NCI-H446 (cell line): ENCODE measurements around the gene HSD17B12.
"Not testable (repeated sequence)": the region's sequence is repeated elsewhere in the genome, so short reads cannot be mapped to it uniquely, and the experiment has no call there.

Experiments used
- DNase-seq, 2 experiments: peaks; one replicate each; lab custom pipeline; 2025; lab: John Stamatoyannopoulos, UW

Gene HSD17B12

GRCh38 chr11:43680521-43681400, at the start of gene HSD17B12:
Gene HSD17B12 (plus strand): TSS chr11:43680738. CDS start chr11:43680828, 90 bp downstream.
- peak; percentile 97 to 99 for DNase-seq

- no peak for DNase-seq
These were observed 48.8 kb upstream of the HSD17B12 start for GRCh38 chr11:43631732-43632131.

GRCh38 chr11:43632181-43632580, 48.4 kb upstream of the HSD17B12 start:
- DNase-seq = no peak

DNA sequence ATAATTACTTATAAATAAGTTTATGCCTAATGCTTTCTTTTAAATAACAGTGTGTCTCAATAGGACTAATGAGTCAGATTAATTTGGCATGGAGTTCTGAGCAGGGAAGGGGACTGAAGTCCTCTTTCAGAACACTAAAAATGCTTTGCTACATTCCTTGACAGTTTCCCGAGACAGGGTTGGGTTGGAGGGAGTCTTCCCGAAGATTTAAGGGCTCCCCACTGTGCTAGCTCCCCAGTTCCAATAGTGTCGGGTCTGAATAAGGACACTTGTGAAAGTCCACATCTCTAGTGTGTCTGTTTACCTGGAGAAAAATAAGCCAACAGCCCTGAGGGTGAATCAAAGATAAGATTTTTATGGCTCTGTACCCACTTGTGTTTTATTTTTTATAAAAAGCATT, 41.8 kb upstream of the HSD17B12 start:
- DNase-seq = no peak

- no peak for DNase-seq
These were observed 41.3 kb upstream of the HSD17B12 start for GRCh38 chr11:43639224-43639623.

GRCh38 chr11:43639920-43640319, 40.6 kb upstream of the HSD17B12 start:
- no peak for DNase-seq

DNA sequence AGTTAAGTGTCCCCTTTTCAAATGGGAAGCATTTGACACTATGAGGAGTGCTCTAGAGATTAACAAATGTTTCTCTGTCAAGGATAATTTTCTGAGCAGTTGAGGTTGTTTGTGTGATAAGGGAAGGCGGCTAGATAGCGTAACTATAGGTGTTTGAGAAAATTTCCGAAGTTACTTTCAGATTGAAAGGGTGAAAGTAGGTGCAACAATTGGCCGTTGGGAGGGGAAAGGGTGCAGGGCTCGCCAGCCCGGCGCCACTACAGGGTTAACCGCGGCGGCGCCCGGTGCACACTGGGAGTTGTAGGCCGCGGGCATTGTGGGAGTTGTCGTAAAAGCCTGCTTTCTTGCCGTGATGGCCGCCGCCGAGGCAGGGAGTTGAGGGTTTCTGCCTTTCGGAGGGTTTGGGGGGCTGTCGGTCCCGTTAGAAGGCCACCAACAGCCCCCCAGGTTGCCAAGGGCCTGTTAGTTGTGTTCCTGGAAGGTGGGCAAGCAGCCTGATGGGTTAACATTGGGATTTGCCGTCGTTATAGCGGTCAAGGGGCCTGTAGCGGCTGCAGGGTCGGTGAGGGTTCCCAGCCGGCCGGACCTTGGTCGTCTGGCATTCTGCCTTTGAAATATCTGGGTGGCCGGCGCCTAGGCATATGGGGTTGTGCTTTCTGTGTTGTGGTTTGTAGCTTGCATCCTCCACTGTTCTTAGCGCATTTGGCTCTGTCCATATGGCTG, 36.5 kb upstream of the HSD17B12 start:
- DNase-seq = peak; percentile 52 to 89

DNA sequence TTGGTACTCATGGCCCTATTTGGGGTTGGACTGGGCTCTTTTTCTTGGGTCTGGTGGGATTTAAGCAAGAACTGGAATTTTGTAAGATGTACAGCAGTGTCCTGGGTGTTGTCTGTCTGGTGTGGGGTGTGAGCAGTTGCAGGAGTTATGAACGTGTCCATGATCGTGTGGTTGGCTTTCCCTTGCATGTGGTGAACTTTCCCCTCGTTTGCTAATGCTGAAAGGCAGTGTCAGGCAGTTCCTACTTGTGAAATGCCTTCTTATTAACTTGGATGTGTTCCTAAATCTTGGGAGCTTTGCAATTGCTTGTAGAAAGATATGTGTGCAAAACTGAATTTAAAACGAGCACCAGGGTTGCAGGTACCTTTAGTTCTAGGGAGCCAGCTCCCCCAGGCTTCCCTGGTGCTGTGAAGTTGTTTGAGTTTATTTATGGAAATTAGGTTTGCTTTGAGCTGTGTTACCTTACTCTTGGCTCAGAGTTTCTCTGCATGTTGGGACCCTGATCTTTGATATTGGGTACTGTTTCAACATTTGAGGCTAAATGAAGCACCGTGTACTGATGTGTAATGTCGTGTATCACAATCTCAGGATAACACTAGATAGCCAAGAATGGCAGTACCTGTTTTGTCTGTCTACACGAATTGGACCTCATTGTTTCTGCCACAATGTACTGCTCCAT, 35.8 kb upstream of the HSD17B12 start:
- DNase-seq = no peak

GRCh38 chr11:43646767-43647166, 33.8 kb upstream of the HSD17B12 start:
- DNase-seq = no peak

GRCh38 chr11:43648888-43649287, 31.6 kb upstream of the HSD17B12 start:
- no peak for DNase-seq

DNA sequence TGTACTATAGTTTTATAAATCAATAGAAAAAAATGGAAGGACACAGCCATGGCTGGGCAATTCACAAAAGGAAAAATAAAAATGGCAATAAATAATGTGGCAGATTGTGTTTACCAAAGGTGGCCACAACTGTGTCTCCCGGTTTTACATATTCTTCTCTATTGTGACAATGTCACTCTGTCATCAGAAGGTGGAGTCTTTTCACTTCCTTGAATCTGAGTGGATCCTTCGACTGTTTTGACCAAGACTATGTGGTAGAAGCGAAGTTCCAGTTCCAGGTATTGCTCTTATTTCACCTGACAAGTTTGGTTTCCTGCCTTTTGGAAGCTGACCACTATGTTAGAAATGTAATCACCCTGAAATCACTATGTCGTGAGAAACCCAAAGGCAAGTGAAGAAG, 31.0 kb upstream of the HSD17B12 start:
- no peak for DNase-seq

DNA sequence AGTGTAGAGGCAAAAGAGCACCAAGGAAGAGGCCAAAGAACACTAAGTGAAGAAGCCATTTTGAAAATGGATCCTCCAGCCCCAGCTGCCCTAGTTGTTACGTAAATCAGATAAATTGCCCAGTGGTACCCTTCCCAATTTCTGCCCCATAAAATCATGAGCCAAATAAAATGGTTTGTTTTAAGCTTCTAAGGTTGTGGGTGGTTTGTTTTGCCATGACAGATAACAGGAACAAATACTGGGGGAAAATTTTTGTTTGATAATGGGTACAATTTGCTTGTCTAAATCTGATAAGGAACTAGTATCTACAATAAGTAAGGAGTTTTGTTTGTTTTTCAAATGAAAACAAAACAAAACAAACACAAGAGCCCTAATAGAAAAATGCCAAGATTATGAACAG, 30.6 kb upstream of the HSD17B12 start:
- no peak for DNase-seq

DNA sequence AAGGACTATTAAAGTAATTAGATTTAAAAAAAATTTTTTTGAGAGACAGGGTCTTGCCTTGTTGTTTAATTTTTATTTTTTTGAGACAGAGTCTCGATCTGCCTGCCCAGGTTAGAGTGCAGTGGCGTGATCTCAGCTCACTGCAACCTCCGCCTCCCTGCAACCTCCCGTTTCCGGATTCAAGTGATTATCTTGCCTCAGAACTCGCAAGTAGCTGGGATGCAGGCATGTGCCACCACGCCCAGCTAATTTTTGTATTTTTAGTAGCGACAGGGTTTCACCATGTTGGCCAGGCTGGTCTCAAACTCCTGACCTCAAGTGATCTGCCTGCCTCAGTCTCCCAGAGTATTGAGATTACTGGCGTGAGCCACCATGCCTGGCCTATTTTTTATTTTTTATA, 17.5 kb upstream of the HSD17B12 start:
- DNase-seq = not testable (repeated sequence)

DNA sequence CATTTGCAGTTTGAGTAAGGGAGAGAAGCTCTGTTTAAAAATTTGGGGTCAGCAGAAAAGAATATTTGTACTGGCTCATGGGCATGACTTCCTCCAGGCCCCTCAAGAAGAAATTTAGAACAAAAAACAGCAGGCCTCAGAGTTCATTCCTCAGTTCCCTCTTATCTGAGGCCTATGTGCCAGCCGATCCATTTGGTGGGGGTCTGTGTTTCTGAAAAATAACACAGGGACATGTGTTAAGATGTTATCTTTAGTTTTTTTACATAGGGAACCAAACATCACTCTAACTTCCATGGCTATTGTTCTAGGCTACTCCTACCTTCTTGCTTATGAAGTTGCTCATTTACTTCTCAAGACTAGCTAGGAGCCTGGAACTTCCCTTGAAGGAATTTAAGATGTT, 16.2 kb upstream of the HSD17B12 start:
- no peak for DNase-seq

- not testable (repeated sequence) for DNase-seq
These were observed 9.3 kb upstream of the HSD17B12 start for GRCh38 chr11:43671284-43671683.

GRCh38 chr11:43674560-43674959, 6.0 kb upstream of the HSD17B12 start:
- DNase-seq = no peak

DNA sequence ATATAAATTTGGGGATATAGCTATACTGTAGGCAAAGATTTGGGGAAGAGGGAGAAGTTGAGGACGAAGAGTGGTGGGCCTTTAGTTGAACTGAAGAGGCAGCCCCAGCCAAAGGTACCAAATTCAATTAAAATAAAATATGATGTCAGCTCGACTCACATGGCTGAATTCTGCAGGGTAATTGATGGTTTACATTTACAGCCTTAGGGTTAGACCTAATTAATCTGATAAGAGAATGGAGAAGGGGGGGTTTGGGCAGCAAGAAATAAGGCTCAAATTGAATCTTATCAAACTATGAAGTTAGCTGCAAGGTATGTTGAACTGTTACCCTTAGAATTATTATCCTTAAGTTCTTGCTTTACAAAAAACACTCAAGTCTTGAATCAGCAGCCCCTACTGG, 3.6 kb upstream of the HSD17B12 start:
- no peak for DNase-seq

DNA sequence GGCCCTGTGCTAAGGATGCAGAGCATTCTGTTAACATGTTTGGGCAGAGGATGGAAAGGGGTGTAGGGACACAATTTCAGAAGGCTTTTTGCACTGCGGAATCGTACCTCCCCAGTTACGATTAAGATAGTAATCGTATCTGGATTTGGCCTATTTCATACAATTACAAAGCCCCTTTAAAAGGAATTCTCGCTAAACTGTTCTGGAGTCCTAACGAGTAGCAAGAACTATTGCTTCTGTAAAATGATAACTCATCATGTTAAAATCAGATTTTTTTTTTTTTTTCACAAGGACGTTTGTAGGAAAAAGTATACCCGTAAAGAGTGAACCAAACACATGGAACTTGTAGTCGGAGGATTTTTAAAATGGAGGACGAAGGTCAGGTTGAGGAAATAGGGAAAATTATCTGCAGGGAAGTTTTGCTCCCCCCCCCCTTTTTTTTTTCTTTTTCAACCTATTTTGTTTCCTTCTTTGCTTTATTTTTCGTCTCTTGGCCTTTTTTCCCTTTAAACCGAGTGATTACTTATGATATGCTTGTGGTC, 934 bp downstream of the HSD17B12 start:
- DNase-seq = peak in 1 of 2 experiments; percentile 49

DNA sequence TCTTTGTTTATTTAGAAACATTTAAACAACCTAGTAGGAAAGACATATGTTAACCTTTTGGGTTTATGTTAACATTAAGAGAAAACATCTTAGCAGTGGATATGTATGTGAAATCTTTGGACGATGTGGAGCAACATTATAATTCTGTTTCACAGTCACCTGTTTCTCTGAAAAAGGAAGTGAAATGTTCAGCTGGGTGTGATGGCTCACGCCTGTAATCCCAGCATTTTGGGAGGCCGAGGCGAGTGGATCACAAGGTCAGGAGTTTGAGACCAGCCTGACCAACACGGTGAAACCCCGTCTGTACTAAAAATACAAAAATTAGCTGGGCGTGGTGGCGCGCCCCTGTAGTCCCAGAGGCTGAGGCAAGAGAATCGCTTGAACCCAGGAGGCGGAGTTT, 1.5 kb downstream of the HSD17B12 start:
- not testable (repeated sequence) for DNase-seq

- DNase-seq = no peak
These were observed 4.9 kb downstream of the HSD17B12 start for GRCh38 chr11:43685440-43685839.

DNA sequence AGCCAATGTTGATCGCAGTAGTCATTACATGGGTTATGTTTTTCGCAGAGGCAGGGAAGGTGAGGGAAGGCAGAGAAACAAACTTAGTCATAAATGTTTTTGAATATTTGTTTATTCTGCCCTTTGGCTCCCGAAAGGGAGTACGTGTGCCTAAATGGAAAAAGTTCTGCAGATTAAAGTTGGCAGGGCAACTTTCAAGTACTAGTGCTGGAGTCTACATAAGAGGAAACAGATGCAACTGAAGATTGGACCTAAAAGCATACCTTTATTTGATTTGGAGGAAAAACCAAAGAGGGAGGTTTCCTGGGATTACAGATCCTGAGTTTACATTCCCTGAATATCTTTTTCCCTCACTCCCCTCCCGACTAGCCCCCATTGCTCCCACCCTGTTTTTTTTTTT, 5.7 kb downstream of the HSD17B12 start:
- no peak for DNase-seq

- no peak for DNase-seq
These were observed 6.7 kb downstream of the HSD17B12 start for GRCh38 chr11:43687120-43687791.
